ENCODE measurements around the gene RANBP3.
A peak's percentile ranks its signal among the peaks of the same experiment; 100 is the strongest.

Gene RANBP3

DNA sequence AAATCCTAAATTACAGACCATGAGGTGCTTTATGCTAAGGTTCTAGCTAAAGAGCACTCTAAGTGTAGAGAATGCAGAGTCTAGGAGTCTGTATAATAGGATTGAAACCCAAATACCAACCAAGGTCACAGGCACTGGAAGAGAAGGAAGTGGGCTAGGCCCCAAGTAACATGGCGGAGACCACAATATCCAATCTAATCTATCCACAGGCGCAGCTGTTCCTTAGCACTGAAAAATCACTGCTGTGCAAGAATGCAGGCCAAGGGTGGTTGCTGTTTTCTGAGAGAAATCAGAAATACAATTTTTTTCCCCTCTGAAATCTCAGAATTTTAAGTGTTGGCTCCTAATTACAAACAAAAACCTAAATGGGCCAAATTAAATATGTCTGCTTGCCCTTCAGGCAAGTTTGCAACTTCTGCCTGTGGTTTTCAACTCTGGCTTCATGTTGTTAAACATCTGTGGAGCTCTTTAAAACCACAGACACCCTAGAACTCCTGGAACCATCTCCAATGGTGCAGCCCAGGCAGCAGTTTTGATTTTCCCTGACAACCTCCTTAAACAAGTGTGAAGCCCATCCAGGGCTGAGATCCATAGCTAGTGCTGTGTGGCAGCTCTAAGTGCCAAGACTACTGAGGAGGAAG lies 6.1 kb downstream of the RANBP3 start:
- H3K36me3 ChIP-seq (ENCODE audit: low read depth), result peaks cover 28% of the 10 kb centered on the region

DNA sequence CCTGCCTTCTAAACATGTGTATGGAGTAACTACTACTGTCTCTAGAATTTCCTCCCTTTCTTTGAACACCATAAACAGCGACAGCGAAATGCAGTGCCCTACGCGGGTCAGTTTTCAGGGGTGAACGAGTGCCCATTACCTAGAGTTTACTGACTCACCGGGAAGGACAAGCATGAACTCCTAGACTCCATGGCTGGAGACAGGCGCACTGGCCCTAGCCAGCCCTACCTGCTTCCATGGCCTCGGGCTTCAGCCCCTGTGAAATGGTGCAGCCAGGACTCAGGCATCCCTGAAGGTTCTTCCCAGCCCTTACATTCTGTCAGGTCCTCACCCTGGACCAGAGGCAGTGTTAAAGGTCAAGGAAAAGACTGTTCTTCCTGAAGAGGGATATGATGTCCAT lies 8.5 kb downstream of the RANBP3 start:
- peaks cover 24% of the 10 kb centered on the region; the same call in 1 of the 2 replicates for H3K36me3 ChIP-seq (ENCODE audit: low read depth)
- no peak overlapping the region for H3K4me3 ChIP-seq (ENCODE audit: severe bottlenecking)
- H3K27ac ChIP-seq (ENCODE audit: poor library complexity, severe bottlenecking), result peak overlapping the region; percentile 84
- DNase-seq (ENCODE audit: low spot score) (no peak), ATAC-seq (ENCODE audit: low read depth) (no peak)
- H3K27me3 ChIP-seq (ENCODE audit: insufficient read depth, poor library complexity, severe bottlenecking), result no peaks in the 10 kb centered on the region
- peaks cover 16% of the 10 kb centered on the region for H3K4me1 ChIP-seq (ENCODE audit: insufficient read depth, poor library complexity, severe bottlenecking)
- TF ChIP-seq, protein P1, sequence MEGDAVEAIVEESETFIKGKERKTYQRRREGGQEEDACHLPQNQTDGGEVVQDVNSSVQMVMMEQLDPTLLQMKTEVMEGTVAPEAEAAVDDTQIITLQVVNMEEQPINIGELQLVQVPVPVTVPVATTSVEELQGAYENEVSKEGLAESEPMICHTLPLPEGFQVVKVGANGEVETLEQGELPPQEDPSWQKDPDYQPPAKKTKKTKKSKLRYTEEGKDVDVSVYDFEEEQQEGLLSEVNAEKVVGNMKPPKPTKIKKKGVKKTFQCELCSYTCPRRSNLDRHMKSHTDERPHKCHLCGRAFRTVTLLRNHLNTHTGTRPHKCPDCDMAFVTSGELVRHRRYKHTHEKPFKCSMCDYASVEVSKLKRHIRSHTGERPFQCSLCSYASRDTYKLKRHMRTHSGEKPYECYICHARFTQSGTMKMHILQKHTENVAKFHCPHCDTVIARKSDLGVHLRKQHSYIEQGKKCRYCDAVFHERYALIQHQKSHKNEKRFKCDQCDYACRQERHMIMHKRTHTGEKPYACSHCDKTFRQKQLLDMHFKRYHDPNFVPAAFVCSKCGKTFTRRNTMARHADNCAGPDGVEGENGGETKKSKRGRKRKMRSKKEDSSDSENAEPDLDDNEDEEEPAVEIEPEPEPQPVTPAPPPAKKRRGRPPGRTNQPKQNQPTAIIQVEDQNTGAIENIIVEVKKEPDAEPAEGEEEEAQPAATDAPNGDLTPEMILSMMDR (IDR thresholded peaks at IDR 0.05; ENCODE audit: poor library complexity, severe bottlenecking), result no peak
- H3K9me3 ChIP-seq (ENCODE audit: severe bottlenecking), result no peaks in the 10 kb centered on the region

More for the DNA sequence above, 6.1 kb downstream of the RANBP3 start:
- Histone ChIP-seq H3K4me3 (ENCODE audit: severe bottlenecking) (no peak overlapping the region), H3K27ac (ENCODE audit: poor library complexity, severe bottlenecking) (no peak overlapping the region), H3K27me3 (ENCODE audit: insufficient read depth, poor library complexity, severe bottlenecking) (no peaks in the 10 kb centered on the region), H3K4me1 (ENCODE audit: insufficient read depth, poor library complexity, severe bottlenecking) (peaks cover 21% of the 10 kb centered on the region), H3K9me3 (ENCODE audit: severe bottlenecking) (no peaks in the 10 kb centered on the region)
- TF ChIP-seq, protein P1 (IDR thresholded peaks at IDR 0.05; ENCODE audit: poor library complexity, severe bottlenecking), result no peak
- DNase-seq (ENCODE audit: low spot score) (no peak), ATAC-seq (ENCODE audit: low read depth) (no peak)

DNA sequence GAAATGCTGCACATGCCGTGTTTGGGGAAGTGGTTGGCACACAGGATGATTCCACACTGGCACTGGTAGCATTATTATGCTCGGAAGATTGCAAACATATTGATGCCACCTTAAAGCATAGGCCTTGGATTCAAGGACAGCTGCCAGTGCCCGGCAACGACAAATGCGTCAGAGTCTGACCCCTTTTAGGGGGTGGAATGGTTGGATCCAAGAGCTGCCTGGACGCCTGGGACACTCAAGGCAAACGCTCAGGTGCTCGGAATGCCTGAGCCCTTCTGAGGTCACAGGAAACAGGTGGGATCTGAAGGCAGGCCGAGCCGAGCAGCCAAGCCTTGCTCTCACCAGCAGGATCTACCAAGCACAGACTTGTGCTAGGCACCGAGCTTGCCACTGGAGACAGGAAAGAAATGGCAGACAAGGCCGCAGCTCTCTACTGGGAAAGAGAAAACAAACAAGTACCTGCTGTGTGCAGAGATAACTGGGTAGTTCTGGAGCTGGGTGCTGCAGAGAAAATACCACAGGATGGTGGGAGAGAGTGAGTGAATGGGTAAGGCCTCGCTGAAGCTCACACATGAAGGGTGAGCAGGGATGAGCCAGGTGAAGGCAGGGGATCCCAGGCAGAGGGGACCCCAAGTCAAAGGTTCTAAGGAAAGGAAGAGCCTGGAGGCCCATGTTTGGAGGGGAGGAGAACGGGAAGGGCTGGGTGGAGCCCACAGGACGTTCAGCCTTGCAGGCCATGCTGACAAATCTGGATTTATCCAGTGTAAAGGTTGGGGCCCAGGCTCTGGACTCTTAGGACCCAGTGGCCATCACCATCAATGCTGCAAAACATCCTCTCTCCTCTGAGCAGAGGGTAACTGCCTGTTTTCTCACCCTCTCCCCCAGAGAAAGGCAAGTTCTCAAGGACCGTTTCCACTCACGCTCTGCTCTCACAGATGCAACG lies 9.2 kb downstream of the RANBP3 start:
- H3K27ac ChIP-seq (ENCODE audit: poor library complexity, severe bottlenecking), result peak overlapping the region; percentile 84
- no peaks in the 10 kb centered on the region for H3K9me3 ChIP-seq (ENCODE audit: severe bottlenecking)
- H3K36me3 ChIP-seq (ENCODE audit: low read depth), result peaks cover 19% of the 10 kb centered on the region; the same call in 1 of the 2 replicates
- peaks cover 16% of the 10 kb centered on the region for H3K4me1 ChIP-seq (ENCODE audit: insufficient read depth, poor library complexity, severe bottlenecking)
- DNase-seq (ENCODE audit: low spot score) (no peak), ATAC-seq (ENCODE audit: low read depth) (peak; percentile 90)
- no peaks in the 10 kb centered on the region for H3K27me3 ChIP-seq (ENCODE audit: insufficient read depth, poor library complexity, severe bottlenecking)
- no peak overlapping the region for H3K4me3 ChIP-seq (ENCODE audit: severe bottlenecking)
- TF ChIP-seq, protein P1 (IDR thresholded peaks at IDR 0.05; ENCODE audit: poor library complexity, severe bottlenecking), result no peak

DNA sequence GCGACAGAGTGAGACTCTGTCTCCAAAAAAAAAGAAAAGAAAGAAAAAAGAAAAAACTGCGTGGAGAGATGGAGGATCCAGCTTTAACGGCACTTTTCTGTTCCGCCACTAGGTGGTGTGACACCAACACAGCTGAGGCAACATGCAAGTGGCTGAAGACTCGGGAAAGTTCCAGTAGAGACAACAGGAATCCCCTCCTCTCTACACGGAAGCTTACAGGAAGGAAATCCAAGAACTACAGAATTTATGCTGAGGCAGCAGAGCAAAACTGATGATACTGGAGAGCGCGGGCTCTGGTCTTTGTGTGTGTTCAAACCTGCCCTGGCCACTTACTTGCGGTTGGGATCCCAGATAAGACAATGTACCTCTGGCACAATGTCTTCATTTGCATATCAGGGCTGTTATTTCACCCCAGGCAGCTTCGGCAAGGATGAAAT lies 9.9 kb downstream of the RANBP3 start:
- DNase-seq (ENCODE audit: low spot score) (no peak), ATAC-seq (ENCODE audit: low read depth) (peak; percentile 69)
- H3K27ac ChIP-seq (ENCODE audit: poor library complexity, severe bottlenecking), result peak overlapping the region; percentile 84
- TF ChIP-seq, protein P1 (IDR thresholded peaks at IDR 0.05; ENCODE audit: poor library complexity, severe bottlenecking), result peak; percentile 88
- peaks cover 16% of the 10 kb centered on the region for H3K4me1 ChIP-seq (ENCODE audit: insufficient read depth, poor library complexity, severe bottlenecking)
- H3K36me3 ChIP-seq (ENCODE audit: low read depth), result peaks cover 13% of the 10 kb centered on the region; the same call in 1 of the 2 replicates
- H3K9me3 ChIP-seq (ENCODE audit: severe bottlenecking), result no peaks in the 10 kb centered on the region
- H3K27me3 ChIP-seq (ENCODE audit: insufficient read depth, poor library complexity, severe bottlenecking), result no peaks in the 10 kb centered on the region
- no peak overlapping the region for H3K4me3 ChIP-seq (ENCODE audit: severe bottlenecking)

All from RWPE2 (cell line).